Measurements from ENCODE around the gene CKAP2. TPM values are rescaled to one million over a fixed set of nuclear protein-coding genes. Genes with fewer than 3 reads are reported as not detected.
A peak's percentile ranks its signal among the peaks of the same experiment; 100 is the strongest.
"Not testable (repeated sequence)": the region's sequence is repeated elsewhere in the genome, so short reads cannot be mapped to it uniquely, and the experiment has no call there.

Gene CKAP2
- 10 to 100 TPM; 48.3 to 63.3 (median 57.9) TPM for polyA plus RNA-seq (ENCODE audit: insufficient read length in 3 of 3)
- long read RNA-seq, donor 1, transcript CKAP2-201 (9 exons, 3,375 nt): major isoform, 5 of 6 reads
- long read RNA-seq, donor 1, partial matches to known transcripts: 0 of 6 reads
- long read RNA-seq, donor 1, other reads (novel, unspliced or antisense): 0 of 6 reads
- long read RNA-seq, donor 2, partial matches to known transcripts: 9 of 11 reads
- long read RNA-seq, donor 2, other reads (novel, unspliced or antisense): 0 of 11 reads
- long read RNA-seq, donor 3, partial matches to known transcripts: 10 of 19 reads
- long read RNA-seq, donor 3, other reads (novel, unspliced or antisense): 0 of 19 reads
- long read RNA-seq, donor 4, partial matches to known transcripts: 0 of 5 reads
- long read RNA-seq, donor 4, other reads (novel, unspliced or antisense): 0 of 5 reads
- long read RNA-seq, donor 5: 0 reads
- long read RNA-seq, donor 6, transcript CKAP2-201 (9 exons, 3,375 nt): major isoform, 5 of 13 reads
- long read RNA-seq, donor 6, partial matches to known transcripts: 0 of 13 reads
- long read RNA-seq, donor 6, other reads (novel, unspliced or antisense): 0 of 13 reads
- long read RNA-seq, donor 7, partial matches to known transcripts: 6 of 13 reads
- long read RNA-seq, donor 7, other reads (novel, unspliced or antisense): 0 of 13 reads
- long read RNA-seq, donor 8: 0 reads
- long read RNA-seq, donor 9, transcript CKAP2-201 (9 exons, 3,375 nt): major isoform, 6 of 11 reads
- long read RNA-seq, donor 9, partial matches to known transcripts: 0 of 11 reads
- long read RNA-seq, donor 9, other reads (novel, unspliced or antisense): 0 of 11 reads
- long read RNA-seq, donor 10, transcript CKAP2-201 (9 exons, 3,375 nt): major isoform, 5 of 6 reads
- long read RNA-seq, donor 10, partial matches to known transcripts: 0 of 6 reads
- long read RNA-seq, donor 10, other reads (novel, unspliced or antisense): 0 of 6 reads
- long read RNA-seq, donor 11, transcript CKAP2-201 (9 exons, 3,375 nt): major isoform, 5 of 13 reads
- long read RNA-seq, donor 11, partial matches to known transcripts: 7 of 13 reads
- long read RNA-seq, donor 11, other reads (novel, unspliced or antisense): 0 of 13 reads
- long read RNA-seq, donor 12, partial matches to known transcripts: 0 of 4 reads
- long read RNA-seq, donor 12, other reads (novel, unspliced or antisense): 0 of 4 reads
- long read RNA-seq, donor 13: 0 reads
- long read RNA-seq, donor 14, partial matches to known transcripts: 42 of 50 reads
- long read RNA-seq, donor 14, other reads (novel, unspliced or antisense): 0 of 50 reads
- long read RNA-seq, donor 15, partial matches to known transcripts: 0 of 3 reads
- long read RNA-seq, donor 15, other reads (novel, unspliced or antisense): 0 of 3 reads
- long read RNA-seq, donor 16, transcript CKAP2-201 (9 exons, 3,375 nt): major isoform, 14 of 102 reads
- long read RNA-seq, donor 16, transcript CKAP2-204 (2 exons, 798 nt): minor isoform, 6 of 102 reads
- long read RNA-seq, donor 16, partial matches to known transcripts: 75 of 102 reads
- long read RNA-seq, donor 16, other reads (novel, unspliced or antisense): 0 of 102 reads

GRCh38 chr13:52454820-52455676 lies at the start of gene CKAP2:
TSS of gene CKAP2 (plus strand) at chr13:52455478. CDS start at chr13:52455557, 79 bp downstream.
- peak; percentile 83 to 92 (median 90) for DNase-seq (ENCODE audit: extremely low read depth in 1 of 11, low read depth in 9 of 11, low spot score in 4 of 11)

DNA sequence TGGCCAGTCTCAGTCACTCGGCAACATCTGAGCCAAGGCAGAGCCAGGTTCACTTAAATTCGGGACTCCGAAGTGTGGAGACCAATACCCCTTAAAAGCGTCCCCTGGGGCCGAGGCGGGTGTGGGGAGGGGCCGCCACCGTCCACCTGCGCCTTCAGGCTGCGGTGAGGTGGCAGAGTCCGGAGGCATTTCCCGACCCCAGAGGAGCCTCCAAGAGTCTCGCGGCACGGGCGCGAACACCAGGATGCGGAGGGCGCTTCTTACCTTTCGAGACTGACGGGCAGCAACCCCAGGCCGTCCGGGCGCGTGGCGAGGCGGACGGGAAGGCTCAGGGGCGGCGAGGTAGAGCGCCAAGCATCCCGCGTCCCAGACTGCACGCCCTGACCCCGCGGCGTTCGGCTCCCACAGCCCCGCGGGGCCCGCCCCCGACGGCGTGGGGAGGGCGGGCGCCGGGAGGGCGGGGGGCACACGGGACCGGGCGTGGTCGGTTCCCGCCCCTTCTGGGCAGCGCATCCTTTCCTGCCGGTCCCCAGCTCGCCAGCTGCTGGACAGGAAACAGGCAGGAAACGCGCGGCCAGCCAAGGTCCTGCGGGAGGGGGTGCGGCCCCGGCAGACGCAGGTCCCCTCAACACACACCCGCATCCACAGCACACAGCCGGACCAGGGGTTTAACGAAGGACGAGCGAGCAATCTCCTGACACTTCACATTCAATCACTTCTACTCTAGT lies 49.3 kb upstream of the CKAP2 start, which contains the start of gene THSD1:
TSS of gene THSD1 (minus strand) at position 406 of the 728 bp plus-strand sequence. CDS start 3,572 bp downstream, outside the sequence.
- peak in 3 of 11 donors; percentile 13 to 24 (median 17) for DNase-seq (ENCODE audit: extremely low read depth in 1 of 11, low read depth in 9 of 11, low spot score in 4 of 11)

DNA sequence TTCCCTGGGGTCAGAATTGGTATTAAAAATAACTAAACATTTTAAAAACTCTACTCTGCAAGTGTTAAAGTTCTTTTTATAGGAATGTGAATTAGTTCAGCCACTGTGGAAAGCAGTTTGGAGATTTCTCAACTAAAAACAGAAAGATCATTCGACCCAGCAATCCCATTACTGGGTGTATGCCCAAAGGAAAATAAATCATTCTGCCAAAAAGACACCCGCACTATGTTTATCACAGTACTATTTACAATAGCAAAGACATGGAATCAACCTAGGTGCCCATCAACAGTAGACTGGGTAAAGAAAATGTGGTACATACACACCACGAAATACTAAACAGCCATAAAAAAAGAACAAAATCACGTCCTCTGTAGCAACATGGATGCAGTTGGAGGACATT lies 48.6 kb upstream of the CKAP2 start:
- DNase-seq (ENCODE audit: extremely low read depth in 1 of 11, low read depth in 9 of 11, low spot score in 4 of 11): no peak

DNA sequence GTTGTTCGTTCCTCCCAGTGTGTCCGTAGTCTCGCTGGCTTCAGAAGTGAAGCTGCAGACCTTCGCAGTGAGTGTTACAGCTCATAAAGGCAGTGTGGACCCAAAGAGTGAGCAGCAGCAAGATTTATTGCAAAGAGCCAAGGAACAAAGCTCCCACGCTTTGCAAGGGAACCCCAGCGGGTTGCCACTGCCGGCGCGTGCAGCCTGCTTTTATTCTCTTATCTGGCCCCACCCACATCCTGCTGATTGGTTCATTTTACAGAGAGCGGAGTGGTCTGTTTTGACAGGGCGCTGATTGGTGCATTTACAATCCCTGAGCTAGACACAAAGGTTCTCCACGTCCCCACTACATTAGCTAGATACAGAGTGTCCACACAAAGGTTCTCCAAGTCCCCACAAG lies 47.8 kb upstream of the CKAP2 start:
- not testable (repeated sequence) for DNase-seq (ENCODE audit: extremely low read depth in 1 of 11, low read depth in 9 of 11, low spot score in 4 of 11)

DNA sequence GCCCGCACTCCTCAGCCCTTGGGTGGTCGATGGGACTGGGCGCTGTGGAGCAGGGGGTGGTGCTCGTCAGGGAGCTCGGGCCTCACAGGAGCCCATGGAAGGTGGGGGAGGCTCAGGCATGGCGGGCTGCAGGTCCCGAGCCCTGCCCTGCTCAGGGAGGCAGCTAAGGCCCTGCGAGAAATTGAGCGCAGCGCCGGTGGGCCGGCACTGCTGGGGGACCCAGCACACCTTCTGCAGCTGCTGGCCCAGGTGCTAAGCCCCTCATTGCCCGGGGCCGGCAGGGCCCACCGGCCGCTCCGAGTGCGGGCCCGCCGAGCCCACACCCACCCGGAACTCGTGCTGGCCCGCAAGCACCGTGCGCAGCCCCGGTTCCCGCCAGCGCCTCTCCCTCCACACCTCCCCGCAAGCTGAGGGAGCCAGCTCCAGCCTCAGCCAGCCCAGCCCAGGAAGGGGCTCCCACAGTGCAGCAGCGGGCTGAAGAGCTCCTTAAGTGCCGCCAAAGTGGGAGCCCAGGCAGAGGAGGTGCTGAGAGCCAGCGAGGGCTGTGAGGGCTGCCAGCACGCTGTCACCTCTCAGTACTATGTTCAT lies 47.1 kb upstream of the CKAP2 start:
- DNase-seq (ENCODE audit: extremely low read depth in 1 of 11, low read depth in 9 of 11, low spot score in 4 of 11): not testable (repeated sequence)

- no peak for DNase-seq (ENCODE audit: extremely low read depth in 1 of 11, low read depth in 9 of 11, low spot score in 4 of 11)
These were observed 43.6 kb upstream of the CKAP2 start for GRCh38 chr13:52411629-52412028.

- no peak for DNase-seq (ENCODE audit: extremely low read depth in 1 of 11, low read depth in 9 of 11, low spot score in 4 of 11)
These were observed 43.1 kb upstream of the CKAP2 start for GRCh38 chr13:52412128-52412527.

- no peak for DNase-seq (ENCODE audit: extremely low read depth in 1 of 11, low read depth in 9 of 11, low spot score in 4 of 11)
These were observed 41.2 kb upstream of the CKAP2 start for GRCh38 chr13:52414051-52414450.

DNA sequence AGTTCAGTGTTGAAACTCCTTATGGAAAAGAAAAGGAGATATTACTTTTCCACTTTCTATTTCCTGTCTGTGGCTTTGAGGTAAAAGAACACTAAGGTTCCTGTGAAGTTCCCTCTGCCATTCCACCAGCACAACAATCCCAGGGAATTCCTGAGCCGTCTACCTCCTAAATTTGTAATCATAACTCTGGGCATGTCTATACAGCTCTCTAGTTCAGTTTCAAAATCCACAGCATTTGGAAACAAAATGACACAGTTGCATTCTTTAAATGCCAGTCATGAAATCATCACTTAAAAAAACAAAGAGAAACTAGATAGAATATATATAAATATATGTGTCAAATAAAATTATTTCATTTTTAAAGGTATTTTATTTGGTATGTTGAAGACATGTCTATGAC lies 40.3 kb upstream of the CKAP2 start:
- DNase-seq (ENCODE audit: extremely low read depth in 1 of 11, low read depth in 9 of 11, low spot score in 4 of 11): no peak

DNA sequence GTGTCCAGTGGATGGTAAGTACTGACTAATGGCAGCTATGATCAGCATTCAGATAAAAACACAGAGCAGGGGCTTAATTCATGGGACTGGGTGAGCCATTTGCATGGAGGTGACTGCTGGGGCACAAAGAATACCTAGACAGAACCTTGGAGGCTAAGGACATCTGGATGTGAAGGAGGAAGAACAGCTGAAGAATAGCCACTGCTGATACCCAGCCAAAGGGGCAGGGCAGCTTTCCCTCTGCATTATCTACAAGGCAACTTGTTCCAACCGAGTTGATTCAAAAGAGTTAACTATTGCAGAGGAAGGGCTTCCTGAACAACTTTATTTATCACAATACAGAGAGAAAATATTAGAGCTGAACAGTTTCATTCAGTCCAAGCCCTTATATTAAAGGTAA lies 36.2 kb upstream of the CKAP2 start:
- DNase-seq (ENCODE audit: extremely low read depth in 1 of 11, low read depth in 9 of 11, low spot score in 4 of 11): no peak

- no peak for DNase-seq (ENCODE audit: extremely low read depth in 1 of 11, low read depth in 9 of 11, low spot score in 4 of 11)
These were observed 34.1 kb upstream of the CKAP2 start for GRCh38 chr13:52421216-52421615.

DNA sequence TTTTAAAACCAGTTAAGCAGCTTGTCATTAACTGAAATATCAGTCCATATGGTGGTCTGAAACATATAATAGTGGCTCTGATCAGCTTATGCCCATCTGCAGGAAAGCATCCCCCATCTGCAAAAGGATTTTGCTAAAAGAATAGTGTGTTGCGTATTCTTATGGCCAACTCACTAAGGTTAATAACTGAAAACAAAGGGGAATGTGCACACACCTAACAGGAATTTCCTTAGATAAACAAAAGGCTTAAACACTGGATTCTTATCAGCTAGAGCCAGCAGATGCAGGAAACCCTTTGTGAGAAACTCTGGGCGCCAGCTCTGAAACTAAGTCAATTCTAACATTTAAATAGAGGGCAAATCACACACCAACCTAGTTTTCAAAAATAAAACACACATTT lies 27.0 kb upstream of the CKAP2 start:
- DNase-seq (ENCODE audit: extremely low read depth in 1 of 11, low read depth in 9 of 11, low spot score in 4 of 11): no peak

DNA sequence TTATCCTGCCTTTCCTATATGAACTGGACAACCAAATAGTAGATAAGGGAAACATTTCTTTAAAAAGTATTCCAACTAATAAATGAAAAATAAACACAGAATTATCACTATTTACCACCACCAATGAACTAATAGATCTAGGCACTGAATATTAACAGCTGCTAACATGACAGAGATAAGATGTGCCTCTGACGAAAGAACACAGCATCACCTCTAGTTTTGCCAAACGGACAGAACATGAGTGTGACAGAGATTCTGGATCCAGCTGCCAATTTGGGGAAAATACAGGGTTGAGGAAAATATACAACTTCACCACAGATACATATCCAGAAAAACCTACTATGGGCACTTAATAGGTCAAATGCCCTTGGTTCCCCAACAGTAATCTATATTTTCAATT lies 22.8 kb upstream of the CKAP2 start:
- DNase-seq (ENCODE audit: extremely low read depth in 1 of 11, low read depth in 9 of 11, low spot score in 4 of 11): no peak

DNA sequence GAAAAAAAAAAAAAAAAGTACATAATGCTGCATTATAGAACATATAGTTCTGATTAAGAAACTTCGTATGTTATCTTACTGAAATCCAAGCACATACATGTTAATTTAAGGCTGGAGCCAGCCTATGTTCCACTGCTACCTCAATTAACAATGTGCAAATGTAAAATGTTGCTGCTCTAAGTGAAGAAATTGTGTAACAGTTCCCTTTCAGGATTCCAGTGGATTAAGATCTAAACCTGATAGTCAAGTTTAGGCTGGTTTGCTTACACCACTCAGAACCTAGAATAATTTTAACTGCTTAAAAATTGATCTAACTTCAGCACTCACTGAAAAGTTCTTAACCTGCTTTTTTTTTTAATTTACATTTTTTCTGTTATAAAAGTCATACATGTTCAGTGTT lies 9.0 kb upstream of the CKAP2 start:
- DNase-seq (ENCODE audit: extremely low read depth in 1 of 11, low read depth in 9 of 11, low spot score in 4 of 11): no peak

- DNase-seq (ENCODE audit: extremely low read depth in 1 of 11, low read depth in 9 of 11, low spot score in 4 of 11): no peak
These were observed 7.9 kb upstream of the CKAP2 start for GRCh38 chr13:52447354-52447753.

- no peak for DNase-seq (ENCODE audit: extremely low read depth in 1 of 11, low read depth in 9 of 11, low spot score in 4 of 11)
These were observed 7.3 kb upstream of the CKAP2 start for GRCh38 chr13:52447815-52448552.
